PC-3 (cell line): ENCODE data around the gene PCBP3. TPM values are rescaled to one million over a fixed set of nuclear protein-coding genes. Genes with fewer than 3 reads are reported as not detected.

Experiments used
- ATAC-seq: fragments of 200-7000 bp; cut with Tn5 transposase; 2 replicates; pipeline ENCODE4 v1.9.1; 2020; ENCODE audit warnings: mild to moderate bottlenecking, moderate library complexity
- BruUV-seq: library from RNA; stranded (reverse); fragments of 400-500 nt; replicated peaks from 2 replicates; lab custom pipeline; 2021; lab: Mats Ljungman, UMichigan
- CTCF ChIA-PET: fragments of 300-600 bp; sonication (Branson Sonifier 250); formaldehyde crosslinking; loops from one replicate; lab custom pipeline; 2022; ENCODE audit warnings: antibody characterized with exemption; lab: Charles Lee
- POLR2A ChIA-PET: fragments of 300-600 bp; sonication (Branson Sonifier 250); formaldehyde crosslinking; loops from one replicate; lab custom pipeline; 2022; ENCODE audit warnings: antibody characterized with exemption; ENCODE audit not compliant: unreplicated experiment; lab: Charles Lee
- DNase-seq: peaks from one replicate; pipeline ENCODE4 v3.0.0-alpha.2; 2015
- H2AFZ ChIP-seq: fragments of 300-600 bp; sonication (generic); 2 replicates; pipeline ENCODE4 v1.6.0; 2016; ENCODE audit warnings: antibody characterized with exemption, low read length
- H3F3A ChIP-seq: fragments of 300-600 bp; sonication (generic); one replicate; pipeline ENCODE4 v1.6.0; 2017; ENCODE audit warnings: antibody characterized with exemption, low read length, control low read depth, mild to moderate bottlenecking; ENCODE audit not compliant: unreplicated experiment
- H3K27ac ChIP-seq: fragments of 300-600 bp; sonication (generic); 2 replicates; pipeline ENCODE4 v1.5.1; 2016; ENCODE audit warnings: mild to moderate bottlenecking, low read length
- H3K27me3 ChIP-seq: fragments of 300-600 bp; sonication (generic); 2 replicates; pipeline ENCODE4 v1.6.1; 2016; ENCODE audit warnings: low read length, mixed read lengths
- H3K36me3 ChIP-seq: fragments of 300-600 bp; sonication (generic); 2 replicates; pipeline ENCODE4 v1.6.1; 2016; ENCODE audit warnings: low read depth, mixed run types, low read length, mixed read lengths
- H3K4me1 ChIP-seq: fragments of 300-600 bp; sonication (generic); 2 replicates; pipeline ENCODE4 v1.5.1; 2016; ENCODE audit warnings: low read length; ENCODE audit not compliant: insufficient read depth
- H3K4me2 ChIP-seq: fragments of 300-600 bp; sonication (generic); 2 replicates; pipeline ENCODE4 v1.6.0; 2016; ENCODE audit warnings: low read length
- H3K4me3 ChIP-seq: fragments of 300-600 bp; sonication (generic); 2 replicates; pipeline ENCODE4 v1.5.1; 2016; ENCODE audit warnings: mild to moderate bottlenecking, low read length, mixed read lengths
- H3K79me2 ChIP-seq: fragments of 300-600 bp; sonication (generic); 2 replicates; pipeline ENCODE4 v1.6.1; 2017; ENCODE audit warnings: low read length, mixed read lengths
- H3K9ac ChIP-seq: fragments of 300-600 bp; sonication (generic); 2 replicates; pipeline ENCODE4 v1.6.0; 2016; ENCODE audit warnings: mild to moderate bottlenecking, low read length
- H3K9me2 ChIP-seq: fragments of 300-600 bp; sonication (generic); replicated peaks from 2 replicates; pipeline ENCODE4 v1.6.1; 2016; ENCODE audit warnings: mixed run types, low read length, mixed read lengths
- H3K9me3 ChIP-seq: fragments of 300-600 bp; sonication (generic); 2 replicates; pipeline ENCODE4 v1.6.1; 2016; ENCODE audit warnings: low read length, mixed read lengths
- H4K20me1 ChIP-seq: fragments of 300-600 bp; sonication (generic); 2 replicates; pipeline ENCODE4 v1.6.1; 2016; ENCODE audit warnings: low read length, mixed read lengths
- EZH2 ChIP-seq: fragments of 300-600 bp; sonication (generic); IDR thresholded peaks from one replicate; pipeline ENCODE4 v1.6.1; 2017; ENCODE audit warnings: antibody characterized with exemption, mild to moderate bottlenecking, low read length; ENCODE audit not compliant: unreplicated experiment
- EZH2phosphoT487 ChIP-seq: fragments of 300-600 bp; sonication (generic); IDR thresholded peaks from 2 replicates; pipeline ENCODE4 v1.6.1; 2018; ENCODE audit warnings: mild to moderate bottlenecking, antibody characterized with exemption, low read length, borderline replicate concordance
- intact Hi-C: fragments of 100-400 bp; cut with micrococcal nuclease; formaldehyde crosslinking; loops from 2 replicates; pipeline ENCODE4 v1.9.0; 2023
- total RNA-seq: library from RNA; depleted of rRNA; stranded (reverse); fragments of >200 nt; gene quantifications from 2 replicates; pipeline ENCODE4 v1.2.3, GENCODE V29; 2014
- TF ChIP-seq, protein P1 (sequence below): fragments of 300-600 bp; sonication (generic); conservative IDR thresholded peaks from 2 replicates; pipeline ENCODE4 v1.5.1; 2017; ENCODE audit warnings: antibody characterized with exemption, low read depth, mild to moderate bottlenecking, low read length

The PCBP3 gene
- total RNA-seq, 1 experiment from 2014 or later: 2.4 TPM

DNA sequence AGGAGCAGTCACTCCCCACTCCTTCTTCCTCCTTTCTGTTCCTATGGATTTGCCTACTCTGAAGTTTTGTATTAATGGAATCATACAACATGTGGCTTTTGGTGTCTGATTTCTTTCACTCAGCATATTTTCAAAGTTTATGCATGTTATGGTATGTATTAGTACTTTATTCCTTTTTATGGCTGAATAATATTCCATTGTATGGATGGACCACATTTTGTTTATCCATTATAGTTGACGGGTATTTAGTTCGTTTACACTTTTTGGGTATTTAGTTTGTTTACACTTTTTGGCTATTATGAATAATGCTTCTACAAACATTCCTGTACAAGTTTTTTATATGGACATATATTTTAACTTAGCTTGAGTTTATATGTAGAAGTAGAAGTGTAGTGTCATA, 113.1 kb downstream of the PCBP3 start:
- no peaks in the 10 kb centered on the region for H3K9me3 ChIP-seq
- H3K4me2 ChIP-seq: no peak overlapping the region
- no peak overlapping the region for H2AFZ ChIP-seq
- no peaks in the 10 kb centered on the region for H3K79me2 ChIP-seq
- ATAC-seq (no peak), DNase-seq (no peak)
- H3K36me3 ChIP-seq: no peaks in the 10 kb centered on the region
- CTCF ChIA-PET: no interaction called here
- H3K27ac ChIP-seq: no peak overlapping the region
- intact Hi-C loops: no loop called here
- no peaks in the 10 kb centered on the region for H3F3A ChIP-seq
- no peaks in the 10 kb centered on the region for H4K20me1 ChIP-seq
- no peaks in the 10 kb centered on the region for H3K4me1 ChIP-seq
- POLR2A ChIA-PET: no interaction called here
- no peaks in the 10 kb centered on the region for H3K9me2 ChIP-seq
- TF ChIP-seq EZH2: no peak
- TF ChIP-seq EZH2phosphoT487: no peak
- TF ChIP-seq, protein P1, sequence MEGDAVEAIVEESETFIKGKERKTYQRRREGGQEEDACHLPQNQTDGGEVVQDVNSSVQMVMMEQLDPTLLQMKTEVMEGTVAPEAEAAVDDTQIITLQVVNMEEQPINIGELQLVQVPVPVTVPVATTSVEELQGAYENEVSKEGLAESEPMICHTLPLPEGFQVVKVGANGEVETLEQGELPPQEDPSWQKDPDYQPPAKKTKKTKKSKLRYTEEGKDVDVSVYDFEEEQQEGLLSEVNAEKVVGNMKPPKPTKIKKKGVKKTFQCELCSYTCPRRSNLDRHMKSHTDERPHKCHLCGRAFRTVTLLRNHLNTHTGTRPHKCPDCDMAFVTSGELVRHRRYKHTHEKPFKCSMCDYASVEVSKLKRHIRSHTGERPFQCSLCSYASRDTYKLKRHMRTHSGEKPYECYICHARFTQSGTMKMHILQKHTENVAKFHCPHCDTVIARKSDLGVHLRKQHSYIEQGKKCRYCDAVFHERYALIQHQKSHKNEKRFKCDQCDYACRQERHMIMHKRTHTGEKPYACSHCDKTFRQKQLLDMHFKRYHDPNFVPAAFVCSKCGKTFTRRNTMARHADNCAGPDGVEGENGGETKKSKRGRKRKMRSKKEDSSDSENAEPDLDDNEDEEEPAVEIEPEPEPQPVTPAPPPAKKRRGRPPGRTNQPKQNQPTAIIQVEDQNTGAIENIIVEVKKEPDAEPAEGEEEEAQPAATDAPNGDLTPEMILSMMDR: no peak
- H3K4me3 ChIP-seq: no peak overlapping the region
- H3K9ac ChIP-seq: no peak overlapping the region
- no TSS peak for BruUV-seq
- H3K27me3 ChIP-seq: no peaks in the 10 kb centered on the region

DNA sequence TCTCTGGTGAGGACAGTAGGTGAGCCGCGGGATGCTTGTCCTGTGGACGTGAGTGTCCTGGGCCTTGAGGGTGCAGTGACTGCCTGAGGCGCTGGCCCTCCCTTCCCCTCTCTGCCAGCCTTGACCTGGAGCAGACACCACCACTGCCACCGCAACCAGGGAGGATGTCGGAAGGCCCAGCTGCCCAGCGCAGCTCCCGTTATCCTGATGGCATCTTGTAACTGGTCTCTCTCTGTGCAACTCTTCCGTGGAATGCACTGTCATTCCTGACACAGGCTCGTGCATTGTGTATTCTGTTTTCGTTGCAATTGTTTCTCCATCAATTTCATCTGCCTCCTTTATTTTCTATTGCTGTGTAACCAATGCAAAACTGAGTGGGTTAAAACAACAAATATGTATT, 118.2 kb downstream of the PCBP3 start:
- Histone ChIP-seq H3K36me3 (no peaks in the 10 kb centered on the region), H3F3A (no peaks in the 10 kb centered on the region), H3K9me2 (no peaks in the 10 kb centered on the region), H2AFZ (no peak overlapping the region), H3K9ac (no peak overlapping the region), H3K27ac (no peak overlapping the region), H3K4me1 (no peaks in the 10 kb centered on the region), H4K20me1 (no peaks in the 10 kb centered on the region), H3K27me3 (no peaks in the 10 kb centered on the region), H3K4me3 (no peak overlapping the region), H3K9me3 (no peaks in the 10 kb centered on the region), H3K4me2 (no peak overlapping the region), H3K79me2 (no peaks in the 10 kb centered on the region)
- DNase-seq (no peak), ATAC-seq (no peak)
- intact Hi-C loops: no loop called here
- CTCF ChIA-PET: no interaction called here
- TF ChIP-seq, protein P1: no peak
- TF ChIP-seq EZH2: no peak
- TF ChIP-seq EZH2phosphoT487: no peak
- BruUV-seq: no TSS peak
- POLR2A ChIA-PET: no interaction called here

DNA sequence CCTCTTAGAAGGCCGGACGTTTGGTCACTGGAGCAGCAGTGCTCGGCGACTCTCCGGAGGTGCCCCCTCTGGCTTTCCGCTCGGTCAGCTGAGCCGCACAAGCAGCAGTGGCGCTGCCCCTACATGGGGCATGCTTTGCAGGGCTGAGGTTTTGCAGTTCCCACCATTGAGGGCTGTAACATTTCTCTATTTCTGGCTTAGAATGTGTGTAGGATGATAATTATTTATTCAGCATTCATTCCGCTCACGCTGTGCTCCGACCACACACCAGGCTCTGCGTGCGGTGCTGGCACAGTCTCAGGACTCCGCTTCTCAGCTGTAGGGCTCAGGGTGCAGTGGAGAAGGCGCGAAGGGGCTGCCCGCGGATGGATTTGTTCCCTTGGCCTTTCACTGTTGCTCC, 119.5 kb downstream of the PCBP3 start:
- BruUV-seq: no TSS peak
- ATAC-seq (no peak), DNase-seq (no peak)
- H3K9ac ChIP-seq: no peak overlapping the region
- TF ChIP-seq EZH2: no peak
- TF ChIP-seq, protein P1: no peak
- TF ChIP-seq EZH2phosphoT487: no peak
- no peaks in the 10 kb centered on the region for H3K4me1 ChIP-seq
- H3K9me3 ChIP-seq: no peaks in the 10 kb centered on the region
- intact Hi-C loops: no loop called here
- no peak overlapping the region for H3K27ac ChIP-seq
- H3K9me2 ChIP-seq: no peaks in the 10 kb centered on the region
- no peak overlapping the region for H3K4me2 ChIP-seq
- H3K4me3 ChIP-seq: no peak overlapping the region
- no peak overlapping the region for H2AFZ ChIP-seq
- CTCF ChIA-PET: no interaction called here
- H3K27me3 ChIP-seq: no peaks in the 10 kb centered on the region
- H3F3A ChIP-seq: no peaks in the 10 kb centered on the region
- H3K79me2 ChIP-seq: no peaks in the 10 kb centered on the region
- POLR2A ChIA-PET: no interaction called here
- H3K36me3 ChIP-seq: no peaks in the 10 kb centered on the region
- no peaks in the 10 kb centered on the region for H4K20me1 ChIP-seq
